ENCODE data around the gene CAGE1. TPM values are rescaled to one million over a fixed set of nuclear protein-coding genes. Genes with fewer than 3 reads are reported as not detected.

The CAGE1 gene
- total and polyA plus RNA-seq, 2 donors (not counting 3 experiments of a cell fraction or from before 2014, with no cell fraction given): not detected

GRCh38 chr6:7433121-7433617 lies 43.6 kb upstream of the CAGE1 start:
- no peak for DNase-seq (ENCODE audit: low read depth, low spot score)
- Histone ChIP-seq H3K79me2 (ENCODE audit: control insufficient read depth, insufficient read depth, low read length) (no peaks in the 10 kb centered on the region), H3K4me2 (ENCODE audit: insufficient read depth, low read length) (no peak overlapping the region), H3K27ac (ENCODE audit: insufficient read depth, low read depth, low read length) (no peak overlapping the region), H3K27me3 (ENCODE audit: control insufficient read depth in 2 of 2, insufficient read depth in 2 of 2, low read length in 2 of 2) (no peaks in the 10 kb centered on the region), H4K20me1 (replicated peaks; ENCODE audit: control insufficient read depth, extremely low read depth, insufficient read depth, low read length) (no peaks in the 10 kb centered on the region), H2AFZ (ENCODE audit: low read depth, low read length) (no peak overlapping the region), H3K36me3 (ENCODE audit: control insufficient read depth in 2 of 2, extremely low read depth in 1 of 2, insufficient read depth in 2 of 2, low read length in 2 of 2) (no peaks in the 10 kb centered on the region), H3K4me1 (ENCODE audit: control insufficient read depth, extremely low read depth, insufficient read depth, low read length) (no peaks in the 10 kb centered on the region), H3K9ac (replicated peaks; ENCODE audit: extremely low read depth, insufficient read depth, low read length) (no peak overlapping the region), H3K4me3 (replicated peaks in 1 of 3; ENCODE audit: insufficient read depth in 1 of 3, low read depth in 1 of 3, low read length in 3 of 3) (no peak overlapping the region), H3K9me1 (replicated peaks; ENCODE audit: control insufficient read depth, extremely low read depth, insufficient read depth, low read length) (no peaks in the 10 kb centered on the region), H3K9me3 (replicated peaks; ENCODE audit: control insufficient read depth, insufficient read depth, low read length) (no peaks in the 10 kb centered on the region)
- intact Hi-C loops (cut with micrococcal nuclease) (no loop called here), dilution Hi-C loops (cut with MboI; ENCODE audit: extremely low pct_ligation_motif_present, low sequenced_read_pairs) (no loop called here)
- BruUV-seq (replicated peaks): no TSS peak
- ChIA-PET CTCF (no interaction called here), POLR2A (no interaction called here)
- FAIRE-seq: no peak
- TF ChIP-seq POLR2AphosphoS5 (IDR thresholded peaks at IDR 0.05; ENCODE audit: insufficient read depth, low read depth, low read length) (no peak), JUN (IDR thresholded peaks at IDR 0.05; ENCODE audit: borderline replicate concordance, insufficient read depth, insufficient read length, low read depth) (no peak), GATA2 (IDR thresholded peaks at IDR 0.05; ENCODE audit: insufficient read depth, insufficient read length, low read depth, low read length) (no peak), EZH2 (IDR thresholded peaks at IDR 0.05; ENCODE audit: borderline replicate concordance, low read depth, low read length, severe bottlenecking) (no peak), POLR2A (IDR thresholded peaks at IDR 0.05; ENCODE audit: low read depth, low read length) (no peak), MYC (IDR thresholded peaks at IDR 0.05; ENCODE audit: low read depth, low read length) (no peak), CTCF (IDR thresholded peaks at IDR 0.05; ENCODE audit: extremely low read depth in 1 of 2, insufficient read depth in 1 of 2, low read depth in 1 of 2, low read length in 2 of 2) (no peak), MAX (IDR thresholded peaks at IDR 0.05; ENCODE audit: insufficient read depth, insufficient read length) (no peak), FOS (IDR thresholded peaks at IDR 0.05; ENCODE audit: borderline replicate concordance, insufficient read depth, low read length) (no peak)

Data from endothelial cell of umbilical vein (primary cell).